GM23338 (cell line): Measurements from ENCODE around the gene ABR.

ENCODE experiments used
- CREB1 ChIP-seq: fragments of 250-450 bp; sonication (Bioruptor Pico); IDR thresholded peaks from 2 replicates; pipeline ENCODE4 v1.5.0; 2020; ENCODE audit warnings: low read depth, mild to moderate bottlenecking, moderate library complexity
- EZH2 ChIP-seq: fragments of 200-600 bp; sonication (generic); IDR thresholded peaks from one replicate; pipeline ENCODE4 v1.8.0; 2017; ENCODE audit warnings: antibody characterized with exemption, mild to moderate bottlenecking, low read depth; ENCODE audit not compliant: unreplicated experiment
- POLR2AphosphoS5 ChIP-seq: IDR thresholded peaks from 2 replicates; pipeline ENCODE4 v1.6.1; 2016; ENCODE audit warnings: antibody characterized with exemption, low read depth
- TF ChIP-seq, protein P1 (sequence below), 2 experiments: fragments of 200-600 bp in 1 of 2; sonication (generic) in 1 of 2; conservative IDR thresholded peaks; 2 replicates each; pipeline versions ENCODE4 v1.5.1 to v1.6.1; 2016 to 2017; ENCODE audit warnings: antibody characterized with exemption in 2 of 2, low read depth in 2 of 2, mild to moderate bottlenecking in 2 of 2, moderate library complexity in 1 of 2

DNA sequence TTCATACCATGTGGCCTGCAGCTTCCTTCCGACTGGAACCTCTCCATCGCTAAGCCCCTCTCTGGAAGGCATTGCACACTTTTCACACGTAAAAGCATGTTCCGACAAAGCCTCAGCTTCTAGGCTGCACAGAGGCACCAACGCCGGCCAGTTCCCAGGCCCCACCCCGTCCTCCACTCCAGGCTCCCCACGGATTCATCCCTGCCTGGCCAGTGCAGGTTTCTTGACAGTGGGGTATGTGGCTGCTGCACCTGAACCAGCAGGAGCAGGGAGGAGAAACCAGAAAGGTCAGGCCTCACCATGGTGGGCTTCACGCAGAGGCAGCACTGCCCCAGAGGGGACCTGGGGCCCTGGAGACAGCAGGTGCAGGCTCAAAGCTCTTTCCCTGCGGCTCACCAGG lies 168.6 kb downstream of the ABR start:
- TF ChIP-seq, protein P1, sequence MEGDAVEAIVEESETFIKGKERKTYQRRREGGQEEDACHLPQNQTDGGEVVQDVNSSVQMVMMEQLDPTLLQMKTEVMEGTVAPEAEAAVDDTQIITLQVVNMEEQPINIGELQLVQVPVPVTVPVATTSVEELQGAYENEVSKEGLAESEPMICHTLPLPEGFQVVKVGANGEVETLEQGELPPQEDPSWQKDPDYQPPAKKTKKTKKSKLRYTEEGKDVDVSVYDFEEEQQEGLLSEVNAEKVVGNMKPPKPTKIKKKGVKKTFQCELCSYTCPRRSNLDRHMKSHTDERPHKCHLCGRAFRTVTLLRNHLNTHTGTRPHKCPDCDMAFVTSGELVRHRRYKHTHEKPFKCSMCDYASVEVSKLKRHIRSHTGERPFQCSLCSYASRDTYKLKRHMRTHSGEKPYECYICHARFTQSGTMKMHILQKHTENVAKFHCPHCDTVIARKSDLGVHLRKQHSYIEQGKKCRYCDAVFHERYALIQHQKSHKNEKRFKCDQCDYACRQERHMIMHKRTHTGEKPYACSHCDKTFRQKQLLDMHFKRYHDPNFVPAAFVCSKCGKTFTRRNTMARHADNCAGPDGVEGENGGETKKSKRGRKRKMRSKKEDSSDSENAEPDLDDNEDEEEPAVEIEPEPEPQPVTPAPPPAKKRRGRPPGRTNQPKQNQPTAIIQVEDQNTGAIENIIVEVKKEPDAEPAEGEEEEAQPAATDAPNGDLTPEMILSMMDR (conservative IDR thresholded peaks at IDR 0.05; ENCODE audit: low read depth in 2 of 2): no peak
- TF ChIP-seq EZH2 (no peak), POLR2AphosphoS5 (no peak), CREB1 (CRISPR knock-in tag) (no peak)
